H1 (cell line): ENCODE results near the gene RSPH9. TPM values are rescaled to one million over a fixed set of nuclear protein-coding genes. Genes with fewer than 3 reads are reported as not detected.
A peak's percentile ranks its signal among the peaks of the same experiment; 100 is the strongest.

Source experiments
- CTCF ChIA-PET: fragments of 300-600 bp; sonication (Branson Sonifier 250); formaldehyde crosslinking; loops from one replicate; lab custom pipeline; 2021; ENCODE audit not compliant: partially characterized antibody; lab: Charles Lee
- POLR2A ChIA-PET: fragments of 300-600 bp; sonication (Branson Sonifier 250); formaldehyde crosslinking; loops from one replicate; lab custom pipeline; 2021; ENCODE audit warnings: inconsistent platforms; ENCODE audit not compliant: partially characterized antibody; lab: Charles Lee
- DNase-seq, 2 experiments: peaks; one replicate each; pipeline versions ENCODE4 v3.0.0 to v3.0.0-alpha.2; 2010 to 2022; ENCODE audit warnings: low spot score in 2 of 2, low read depth in 1 of 2, mixed read lengths in 1 of 2
- FAIRE-seq: peaks from 2 replicates; lab custom pipeline; 2011; peaks lifted over from hg19 to GRCh38; lab: Jason Lieb, UNC
- H2AFZ ChIP-seq: 2 replicates; pipeline ENCODE4 v1.8.1; 2012; ENCODE audit warnings: low read length, inconsistent platforms
- H2AK5ac ChIP-seq: 2 replicates; pipeline ENCODE4 v1.6.1; 2013; ENCODE audit warnings: low read depth, low read length
- H2BK120ac ChIP-seq: replicated peaks from 2 replicates; pipeline ENCODE3; 2013; ENCODE audit warnings: low read depth, low read length, inconsistent platforms
- H2BK12ac ChIP-seq: 2 replicates; pipeline ENCODE4 v1.6.1; 2013; ENCODE audit warnings: low read depth, low read length
- H2BK15ac ChIP-seq: 2 replicates; pipeline ENCODE4 v1.6.1; 2013; ENCODE audit warnings: low read length
- H2BK20ac ChIP-seq: 2 replicates; pipeline ENCODE4 v1.6.1; 2013; ENCODE audit warnings: low read length
- H2BK5ac ChIP-seq: 2 replicates; pipeline ENCODE4 v1.6.1; 2013; ENCODE audit warnings: low read depth, low read length
- H3K14ac ChIP-seq: 2 replicates; pipeline ENCODE4 v1.6.1; 2013; ENCODE audit warnings: inconsistent platforms; ENCODE audit not compliant: insufficient read length
- H3K18ac ChIP-seq: 2 replicates; pipeline ENCODE4 v1.6.1; 2013; ENCODE audit warnings: low read length; ENCODE audit errors: extremely low read depth
- H3K23ac ChIP-seq: 2 replicates; pipeline ENCODE4 v1.6.1; 2013; ENCODE audit warnings: inconsistent platforms; ENCODE audit not compliant: insufficient read length
- H3K23me2 ChIP-seq: 2 replicates; pipeline ENCODE4 v1.6.1; 2013; ENCODE audit warnings: low read depth, low read length
- H3K27ac ChIP-seq: 2 replicates; pipeline ENCODE4 v1.6.1; 2011; ENCODE audit warnings: low read depth, low read length, inconsistent platforms
- H3K27me3 ChIP-seq, 4 experiments: replicated peaks in 1 of 4; 1 replicate in 1 of 4; 2 replicates in 3 of 4; pipeline versions ENCODE4 v1.6.1 to v1.8.1; 2011 to 2013; ENCODE audit warnings: low read length in 3 of 4, mild to moderate bottlenecking in 3 of 4, inconsistent platforms in 2 of 4, mixed read lengths in 2 of 4, moderate library complexity in 1 of 4; ENCODE audit not compliant: control insufficient read depth in 3 of 4, insufficient read depth in 3 of 4; ENCODE audit errors: extremely low read depth in 1 of 4
- H3K36me3 ChIP-seq, 4 experiments: 2 replicates each; pipeline versions ENCODE4 v1.6.1 to v1.8.1; 2011 to 2013; ENCODE audit warnings: mild to moderate bottlenecking in 4 of 4, low read length in 3 of 4, moderate library complexity in 2 of 4, control low read depth in 1 of 4, inconsistent platforms in 1 of 4; ENCODE audit not compliant: insufficient read depth in 4 of 4, control insufficient read depth in 2 of 4
- H3K4ac ChIP-seq: replicated peaks from 2 replicates; pipeline ENCODE3; 2013; ENCODE audit warnings: low read length, low read depth, mixed read lengths, inconsistent platforms; ENCODE audit not compliant: insufficient read length
- H3K4me1 ChIP-seq, 4 experiments: replicated peaks in 1 of 4; 1 replicate in 1 of 4; 2 replicates in 3 of 4; pipeline versions ENCODE4 v1.6.1 to v1.8.1; 2011 to 2013; ENCODE audit warnings: low read length in 3 of 4, inconsistent platforms in 2 of 4, mixed read lengths in 1 of 4; ENCODE audit not compliant: insufficient read depth in 4 of 4, control insufficient read depth in 3 of 4
- H3K4me2 ChIP-seq, 2 experiments: 2 replicates each; pipeline versions ENCODE4 v1.6.1 to v1.8.1; 2011 to 2013; ENCODE audit warnings: low read depth in 2 of 2, low read length in 2 of 2, control low read depth in 1 of 2, inconsistent platforms in 1 of 2, mild to moderate bottlenecking in 1 of 2; ENCODE audit not compliant: insufficient read depth in 1 of 2
- H3K4me3 ChIP-seq, 4 experiments: fragments of 200-600, 300-600 bp in 1 of 4; sonication (generic), shearing (Covaris generic), sonication (Bioruptor Twin) in 1 of 4; 2 replicates each; pipeline versions ENCODE4 v1.5.1 to v1.8.1; 2011 to 2016; ENCODE audit warnings: low read length in 4 of 4, low read depth in 3 of 4, control low read depth in 2 of 4, inconsistent platforms in 2 of 4, mild to moderate bottlenecking in 2 of 4, mixed read lengths in 1 of 4, moderate library complexity in 1 of 4; ENCODE audit not compliant: insufficient read depth in 2 of 4; ENCODE audit errors: extremely low read depth in 1 of 4
- H3K56ac ChIP-seq: replicated peaks from 2 replicates; pipeline ENCODE3; 2013; ENCODE audit warnings: low read depth, mild to moderate bottlenecking, mixed read lengths, low read length, inconsistent platforms; ENCODE audit not compliant: insufficient read length
- H3K79me1 ChIP-seq: 2 replicates; pipeline ENCODE4 v1.6.1; 2013; ENCODE audit warnings: low read depth, low read length, control low read depth
- H3K79me2 ChIP-seq, 2 experiments: 2 replicates each; pipeline versions ENCODE4 v1.6.1 to v1.8.1; 2012 to 2013; ENCODE audit warnings: low read length in 2 of 2, mild to moderate bottlenecking in 2 of 2, inconsistent platforms in 1 of 2; ENCODE audit not compliant: insufficient read depth in 2 of 2, control insufficient read depth in 1 of 2
- H3K9ac ChIP-seq, 4 experiments: replicated peaks in 1 of 4; 1 replicate in 1 of 4; 2 replicates in 3 of 4; pipeline versions ENCODE4 v1.6.1 to v1.8.1; 2011 to 2013; ENCODE audit warnings: low read depth in 3 of 4, low read length in 3 of 4, control low read depth in 2 of 4, mild to moderate bottlenecking in 2 of 4, moderate library complexity in 2 of 4, inconsistent platforms in 1 of 4; ENCODE audit errors: extremely low read depth in 1 of 4
- H3K9me3 ChIP-seq, 2 experiments: 2 replicates each; pipeline versions ENCODE4 v1.6.1 to v1.8.1; 2012 to 2013; ENCODE audit warnings: mild to moderate bottlenecking in 2 of 2, moderate library complexity in 2 of 2, control low read depth in 1 of 2, inconsistent platforms in 1 of 2, low read depth in 1 of 2, low read length in 1 of 2, mixed read lengths in 1 of 2; ENCODE audit not compliant: insufficient read depth in 2 of 2
- H4K20me1 ChIP-seq, 2 experiments: replicated peaks in 1 of 2; 2 replicates each; pipeline versions ENCODE3 to v1.8.1; 2011 to 2013; ENCODE audit warnings: inconsistent platforms in 2 of 2, low read length in 2 of 2, mild to moderate bottlenecking in 1 of 2; ENCODE audit not compliant: insufficient read depth in 2 of 2, control insufficient read depth in 1 of 2
- H4K5ac ChIP-seq: 2 replicates; pipeline ENCODE4 v1.6.1; 2013; ENCODE audit warnings: low read length, low read depth, mixed read lengths, inconsistent platforms; ENCODE audit not compliant: insufficient read length
- H4K8ac ChIP-seq: 2 replicates; pipeline ENCODE4 v1.8.0; 2013; ENCODE audit warnings: mild to moderate bottlenecking, moderate library complexity, low read length, inconsistent platforms; ENCODE audit not compliant: insufficient read depth; ENCODE audit errors: extremely low read depth
- H4K91ac ChIP-seq: replicated peaks from 2 replicates; pipeline ENCODE3; 2013; ENCODE audit warnings: low read length, mixed read lengths, inconsistent platforms; ENCODE audit not compliant: insufficient read length
- POU5F1 ChIP-seq: IDR thresholded peaks from 2 replicates; pipeline ENCODE4 v1.6.1; 2011; ENCODE audit warnings: low read depth, mild to moderate bottlenecking, low read length, moderate library complexity
- TAF7 ChIP-seq: optimal IDR thresholded peaks from 2 replicates; pipeline ENCODE3; 2011; ENCODE audit warnings: low read depth, mild to moderate bottlenecking, inconsistent platforms, low read length, moderate library complexity, borderline replicate concordance
- WGBS, 2 experiments: shearing (Covaris generic) in 1 of 2; methylation state at CpG; one replicate each; pipeline versions ENCODE4 v1.1.6 to v1.1.7; 2013 to 2015; ENCODE audit warnings: low lambda C conversion rate in 2 of 2, mixed read lengths in 2 of 2, inconsistent platforms in 1 of 2, low coverage in 1 of 2, missing lambda C conversion rate in 1 of 2; ENCODE audit not compliant: insufficient replicate concordance in 2 of 2, insufficient coverage in 1 of 2, insufficient read length in 1 of 2; ENCODE audit errors: extremely low coverage in 1 of 2, missing lambda C conversion rate in 1 of 2; 5-methylcytosine and 5-hydroxymethylcytosine counted together
- polyA plus RNA-seq, 7 experiments: library from polyadenylated mRNA; depleted of rRNA in 3 of 7; stranded (reverse) in 5 of 7; unstranded in 2 of 7; fragments of >200 nt in 5 of 7; fragments of 200-250 nt in 2 of 7; gene quantifications; 1 replicate in 5 of 7; 2 replicates in 1 of 7; 4 replicates in 1 of 7; pipeline versions ENCODE4 v1.2.1 to v1.2.3, GENCODE V29; 2011 to 2013; ENCODE audit warnings: missing spikeins in 2 of 7, mixed read lengths in 2 of 7
- total RNA-seq: library from RNA; stranded (reverse); fragmentation: NEBNext Ultra II Directional; extraction: Animal tissue kit (Norgen Biotek cat#: 25700); gene quantifications from 2 replicates; pipeline ENCODE4 v1.2.1, GENCODE V29; 2021
- TF ChIP-seq, protein P1 (sequence below): IDR thresholded peaks from 2 replicates; pipeline ENCODE4 v1.6.1; 2012; ENCODE audit warnings: inconsistent platforms

The RSPH9 gene
- total and polyA plus RNA-seq, 2 of the 8 experiments (the other 6 are each of a cell fraction or from before 2014, with no cell fraction given): 0.15 to 0.23 TPM

DNA sequence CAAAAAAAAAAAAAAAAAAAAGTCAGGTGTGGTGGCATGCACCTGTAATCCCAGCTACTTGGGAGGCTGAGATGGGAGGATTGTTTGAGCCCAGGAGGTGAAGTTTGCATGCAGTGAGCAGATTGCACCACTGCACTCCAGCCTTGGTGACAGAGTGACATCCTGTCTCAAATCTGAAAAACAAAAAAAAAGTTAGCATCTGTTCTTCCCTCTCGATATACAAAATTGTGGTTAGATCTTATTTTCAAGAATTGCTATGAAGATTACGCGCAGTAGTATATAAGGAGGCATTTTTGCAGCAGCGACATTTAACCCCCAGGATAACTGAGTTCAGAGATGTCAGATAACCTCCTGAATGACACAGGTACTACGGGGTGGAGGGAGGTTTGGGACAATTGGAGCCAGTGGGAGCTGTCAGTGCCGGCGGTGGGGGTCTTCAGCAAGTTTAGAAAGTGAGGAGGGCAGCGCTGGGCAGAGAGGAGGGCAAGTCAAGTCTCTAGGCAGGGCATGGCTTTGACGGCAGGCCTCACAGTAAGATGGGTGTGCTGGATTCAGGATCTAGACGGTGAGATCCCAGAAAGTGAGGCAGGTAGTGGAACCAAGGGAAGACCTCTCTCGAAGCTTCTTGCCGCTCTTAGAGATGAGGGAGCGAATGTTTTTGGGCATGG is 68.9 kb downstream of the RSPH9 start:
- WGBS, 2 experiments: 94% methylated on average over 13 of the region's 13 CpGs; no CpG with 5 or more reads in 1 of the 2 experiments
- Histone ChIP-seq H4K5ac (no peak overlapping the region), H3K18ac (no peak overlapping the region), H3K4me2 (no peak overlapping the region), H3K79me2 (no peaks in the 10 kb centered on the region), H2BK20ac (peak overlapping the region; percentile 75; the same call in 1 of the 2 replicates), H3K4me3 (no peak overlapping the region), H4K91ac (peak overlapping the region; percentile 67), H4K8ac (no peak overlapping the region), H3K27ac (no peak overlapping the region), H3K56ac (no peak overlapping the region), H2BK15ac (no peak overlapping the region), H3K9me3 (no peaks in the 10 kb centered on the region), H3K4ac (no peak overlapping the region), H2AFZ (peak overlapping the region; percentile 72; the same call in 1 of the 2 replicates), H3K4me1 (peaks cover 0 to 13% (median 5%) of the 10 kb centered on the region in 4 experiments; a peak in 5 of 7 replicates), H2BK5ac (peak overlapping the region; percentile 66; the same call in 1 of the 2 replicates), H3K23me2 (no peaks in the 10 kb centered on the region), H2BK120ac (no peak overlapping the region), H3K9ac (no peak overlapping the region), H3K79me1 (no peaks in the 10 kb centered on the region), H3K14ac (no peak overlapping the region), H2AK5ac (no peak overlapping the region), H3K27me3 (no peaks in the 10 kb centered on the region), H4K20me1 (no peaks in the 10 kb centered on the region), H3K23ac (no peak overlapping the region), H2BK12ac (peak overlapping the region; percentile 63; the same call in 1 of the 2 replicates), H3K36me3 (no peaks in the 10 kb centered on the region)
- FAIRE-seq (no peak), DNase-seq (no peak)
- ChIA-PET POLR2A (interaction anchor here (0.5 to 2.0 kb wide), 6 partner anchors 10 to 96 kb away, joined by 3 to 17 read pairs (median 4); partner anchors contain the start of gene VEGFA), CTCF (interaction anchor here (0.6 to 3.6 kb wide), 8 partner anchors 9 to 510 kb away, joined by 3 to 26 read pairs (median 4); no protein-coding TSS in a partner anchor)
- TF ChIP-seq TAF7: no peak
- TF ChIP-seq, protein P1, sequence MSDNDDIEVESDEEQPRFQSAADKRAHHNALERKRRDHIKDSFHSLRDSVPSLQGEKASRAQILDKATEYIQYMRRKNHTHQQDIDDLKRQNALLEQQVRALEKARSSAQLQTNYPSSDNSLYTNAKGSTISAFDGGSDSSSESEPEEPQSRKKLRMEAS: no peak
- no peak for TF ChIP-seq POU5F1
